ENCODE data around the gene PLS3.
"Not testable (repeated sequence)": the region's sequence is repeated elsewhere in the genome, so short reads cannot be mapped to it uniquely, and the experiment has no call there.

PLS3 gene, protein sequence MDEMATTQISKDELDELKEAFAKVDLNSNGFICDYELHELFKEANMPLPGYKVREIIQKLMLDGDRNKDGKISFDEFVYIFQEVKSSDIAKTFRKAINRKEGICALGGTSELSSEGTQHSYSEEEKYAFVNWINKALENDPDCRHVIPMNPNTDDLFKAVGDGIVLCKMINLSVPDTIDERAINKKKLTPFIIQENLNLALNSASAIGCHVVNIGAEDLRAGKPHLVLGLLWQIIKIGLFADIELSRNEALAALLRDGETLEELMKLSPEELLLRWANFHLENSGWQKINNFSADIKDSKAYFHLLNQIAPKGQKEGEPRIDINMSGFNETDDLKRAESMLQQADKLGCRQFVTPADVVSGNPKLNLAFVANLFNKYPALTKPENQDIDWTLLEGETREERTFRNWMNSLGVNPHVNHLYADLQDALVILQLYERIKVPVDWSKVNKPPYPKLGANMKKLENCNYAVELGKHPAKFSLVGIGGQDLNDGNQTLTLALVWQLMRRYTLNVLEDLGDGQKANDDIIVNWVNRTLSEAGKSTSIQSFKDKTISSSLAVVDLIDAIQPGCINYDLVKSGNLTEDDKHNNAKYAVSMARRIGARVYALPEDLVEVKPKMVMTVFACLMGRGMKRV

DNA sequence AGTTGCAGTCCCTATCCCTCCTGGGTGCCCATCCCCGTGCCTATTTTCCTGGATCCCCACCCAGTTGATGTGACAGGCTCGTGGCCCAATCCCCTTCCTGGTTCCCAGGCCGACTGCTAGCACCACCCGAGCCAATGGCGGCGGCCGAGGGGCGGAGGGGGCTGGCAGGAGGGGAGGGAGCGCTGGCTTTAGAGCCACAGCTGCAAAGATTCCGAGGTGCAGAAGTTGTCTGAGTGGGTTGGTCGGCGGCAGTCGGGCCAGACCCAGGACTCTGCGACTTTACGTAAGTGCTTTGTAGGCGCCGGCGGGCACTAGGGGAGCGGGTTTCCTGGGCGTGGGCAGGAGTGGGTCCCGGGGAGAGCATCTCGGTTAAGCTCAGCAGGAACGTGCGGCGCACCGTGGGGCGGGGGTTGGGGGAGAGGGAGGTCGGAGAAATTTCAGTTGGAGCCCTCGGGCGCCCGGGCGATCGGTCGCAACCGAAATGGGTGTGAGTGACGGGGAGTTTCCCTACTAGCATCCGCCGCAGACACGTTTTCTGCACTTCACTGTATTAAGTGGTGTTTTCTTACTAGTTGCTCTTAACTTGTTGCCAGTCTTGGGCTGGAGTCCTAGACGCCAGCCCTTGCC, at the start of gene PLS3:
Gene PLS3, plus strand, starts transcription at position 197 of the 627 bp plus-strand sequence. CDS start 49,077 bp downstream, outside the sequence.
- DNase-seq (ENCODE audit: low spot score): peak; percentile 29

DNA sequence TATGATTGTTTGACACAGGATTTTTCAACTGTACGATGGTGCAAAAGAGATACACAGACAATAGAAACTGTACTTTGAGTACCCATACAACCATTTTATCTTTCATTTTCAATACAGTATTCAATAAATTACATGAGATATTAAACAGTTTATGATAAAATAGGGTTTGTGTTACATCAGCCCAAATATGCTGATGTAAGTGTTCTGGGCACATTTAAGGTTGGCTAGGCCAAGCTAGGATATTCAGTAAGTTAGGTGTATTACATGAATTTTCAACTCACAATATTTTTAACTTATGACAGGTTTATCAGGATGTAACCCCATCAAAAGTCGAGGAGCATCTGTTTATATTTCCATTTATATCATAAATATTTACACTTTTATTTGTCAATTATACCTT, 42.9 kb upstream of the PLS3 start:
- DNase-seq (ENCODE audit: low spot score): no peak

DNA sequence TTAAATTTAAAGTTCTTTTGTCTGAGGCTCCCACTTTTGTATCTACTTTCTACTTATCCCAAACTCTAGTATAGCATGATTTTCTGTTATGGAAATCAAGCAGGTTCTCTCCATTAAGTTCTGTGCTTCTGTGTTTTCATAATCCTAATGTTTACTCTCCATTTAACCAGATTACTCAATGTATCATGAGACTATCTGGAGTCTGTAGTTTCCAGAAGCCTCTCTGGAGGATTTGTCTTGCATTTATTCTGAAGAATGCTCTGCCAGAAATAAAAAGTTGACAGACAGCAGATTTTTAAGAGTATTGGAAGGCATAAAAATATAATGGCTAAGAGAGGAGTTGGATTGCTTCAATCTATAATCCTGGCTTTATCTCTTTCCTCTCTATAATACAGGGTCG, 39.2 kb upstream of the PLS3 start:
- no peak for DNase-seq (ENCODE audit: low spot score)

DNA sequence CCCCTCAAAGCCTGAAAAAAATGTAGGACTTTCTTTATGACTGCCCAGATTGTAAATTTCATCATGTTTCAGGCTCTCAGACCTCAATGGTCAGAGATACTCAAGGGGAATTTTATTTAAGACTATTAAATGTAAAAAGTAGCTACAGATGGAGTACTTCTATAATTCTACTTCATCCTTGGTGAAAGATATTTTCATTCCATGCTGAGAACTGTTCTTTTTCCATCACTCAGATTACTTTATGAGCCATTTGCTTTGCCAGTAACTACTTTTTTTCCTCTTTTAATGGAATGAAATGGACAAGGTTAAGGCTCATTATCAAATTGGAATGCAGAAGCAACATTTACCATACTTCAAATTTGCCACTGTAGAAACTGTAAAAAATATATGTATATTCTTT, 38.0 kb upstream of the PLS3 start:
- no peak for DNase-seq (ENCODE audit: low spot score)

DNA sequence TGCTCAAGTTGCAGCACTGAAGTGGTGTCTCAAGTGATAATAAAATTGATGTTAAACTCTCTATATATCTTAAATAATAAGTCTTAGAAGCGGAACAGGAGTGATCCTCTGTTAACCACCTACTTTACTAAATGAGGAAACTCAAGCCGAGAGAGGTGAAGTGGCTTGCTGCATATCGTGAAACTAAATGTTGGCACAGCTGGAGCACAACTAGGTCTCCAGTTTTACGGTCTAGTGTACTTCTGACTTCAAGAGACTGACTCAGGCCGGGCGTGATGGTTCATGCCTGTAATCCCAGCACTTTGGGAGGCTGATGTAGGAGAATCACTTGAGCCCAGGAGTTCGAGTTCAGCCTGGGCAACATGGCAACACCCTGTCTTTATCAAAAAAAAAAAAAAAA, 35.5 kb upstream of the PLS3 start:
- no peak for DNase-seq (ENCODE audit: low spot score)

DNA sequence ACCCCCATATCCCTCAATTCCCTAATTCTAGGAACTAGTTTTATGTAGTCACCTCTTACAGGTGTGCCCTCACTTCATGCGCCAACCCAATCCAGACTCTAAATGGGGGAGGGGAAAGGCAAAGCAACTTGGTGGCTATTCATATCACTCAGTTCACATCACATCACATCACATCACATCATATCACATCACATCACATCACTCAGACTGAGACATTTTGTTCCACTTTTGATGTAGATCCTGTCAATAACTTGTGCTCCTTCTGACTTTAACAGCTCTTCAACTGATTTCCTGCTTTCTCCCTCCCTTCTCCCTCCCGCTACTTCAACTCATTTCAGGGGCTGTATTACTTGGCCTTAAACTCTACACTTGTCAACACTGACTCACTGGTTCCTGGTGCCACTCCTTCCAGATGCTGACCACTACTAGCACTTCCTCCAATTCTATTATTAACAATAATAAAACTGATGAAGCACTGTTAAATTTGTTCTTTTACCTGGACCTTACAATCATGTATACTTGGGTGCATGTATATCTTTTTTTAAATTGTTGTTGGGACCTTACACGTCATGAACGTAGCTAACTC, 29.1 kb upstream of the PLS3 start:
- DNase-seq (ENCODE audit: low spot score): no peak

DNA sequence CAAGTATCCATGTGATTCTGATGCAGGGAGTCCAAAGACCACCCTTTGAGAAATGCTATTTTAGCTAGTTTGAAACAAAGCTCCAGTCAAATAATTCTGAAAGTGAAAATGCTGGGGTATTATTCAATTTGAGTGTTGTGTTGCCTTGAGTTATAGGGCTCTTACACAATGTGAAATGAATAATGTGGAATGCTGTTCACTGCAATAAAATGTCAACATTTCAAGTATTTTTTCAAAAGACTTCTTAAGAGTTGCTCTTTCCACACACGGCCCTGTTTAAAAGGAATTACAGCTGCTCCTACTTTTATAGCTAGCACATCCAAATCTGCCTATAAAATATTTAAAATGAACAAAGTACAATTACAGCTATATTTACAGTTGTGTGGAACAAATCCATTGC, 27.5 kb upstream of the PLS3 start:
- no peak for DNase-seq (ENCODE audit: low spot score)

DNA sequence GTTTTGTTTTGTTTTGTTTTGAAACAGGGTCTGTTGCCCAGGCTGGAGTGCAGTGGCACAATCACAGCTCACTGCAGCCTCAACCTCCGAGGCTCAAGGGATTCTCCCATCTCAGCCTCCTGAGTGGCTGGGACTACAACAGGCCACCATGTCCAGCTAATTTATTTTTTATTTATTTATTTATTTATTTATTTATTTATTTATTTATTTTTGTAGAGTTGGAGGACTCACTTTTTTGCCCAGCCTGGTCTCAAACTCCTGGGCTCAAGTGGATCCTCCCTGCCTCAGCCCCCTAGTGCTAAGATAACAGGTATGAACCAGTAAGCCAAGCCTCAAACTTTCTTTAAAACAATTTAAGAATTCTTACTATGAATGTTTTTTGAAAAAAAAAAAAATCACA, 26.6 kb upstream of the PLS3 start:
- DNase-seq (ENCODE audit: low spot score): no peak

DNA sequence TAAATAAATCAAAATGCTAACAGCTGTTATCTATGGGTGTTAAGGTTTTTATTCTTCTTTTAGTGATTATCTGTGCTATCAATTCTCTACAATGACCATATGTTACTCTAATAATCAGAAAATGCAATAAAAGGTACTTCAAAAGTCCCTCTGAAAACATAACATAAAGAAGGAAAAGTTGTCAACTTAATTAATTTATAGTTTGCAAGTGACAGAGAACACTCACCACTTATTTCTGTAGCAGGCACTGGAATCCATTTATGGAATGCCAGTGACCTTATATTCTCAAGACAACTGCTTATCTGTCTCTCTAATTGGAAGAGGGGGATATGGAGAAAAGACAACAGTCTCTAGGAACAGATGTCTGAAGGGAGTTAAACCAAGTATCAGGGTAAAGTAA, 25.6 kb upstream of the PLS3 start:
- DNase-seq (ENCODE audit: low spot score): no peak

DNA sequence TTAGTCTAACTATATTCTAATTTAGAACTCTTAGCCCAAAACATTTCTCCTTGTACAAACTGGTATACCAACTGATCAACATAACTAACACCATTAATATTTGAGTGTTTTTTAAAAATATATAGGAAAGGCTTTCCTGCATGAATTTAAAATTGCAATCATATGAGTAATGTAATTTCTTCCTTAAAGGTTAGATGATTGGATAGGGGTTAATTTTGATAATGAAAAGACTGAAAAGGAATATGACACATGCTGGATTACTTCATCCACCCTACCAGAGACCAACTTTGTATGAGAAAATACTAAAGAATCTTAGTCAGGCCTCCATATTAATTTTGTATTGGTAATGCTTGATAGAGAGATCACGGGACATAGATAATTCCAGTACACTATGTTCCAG, 25.1 kb upstream of the PLS3 start:
- DNase-seq (ENCODE audit: low spot score): no peak

DNA sequence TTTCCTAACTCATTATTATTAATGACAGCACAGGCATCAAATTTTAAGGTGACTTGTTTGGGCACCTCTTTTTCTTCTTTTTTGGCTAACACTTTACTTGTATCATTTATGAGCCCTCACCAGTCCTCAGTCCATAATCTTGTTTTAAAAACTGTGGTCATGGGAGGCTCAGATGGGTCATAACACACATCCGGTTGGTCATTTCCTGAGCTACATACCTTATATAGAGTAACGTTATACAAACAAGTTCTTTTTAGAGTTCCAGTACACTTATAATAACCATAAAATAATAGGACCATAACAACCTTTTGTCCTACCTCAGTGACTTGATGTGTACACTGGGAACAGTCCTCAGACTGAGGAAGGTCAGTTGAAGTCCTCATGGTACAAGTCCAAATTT, 21.1 kb upstream of the PLS3 start:
- no peak for DNase-seq (ENCODE audit: low spot score)

DNA sequence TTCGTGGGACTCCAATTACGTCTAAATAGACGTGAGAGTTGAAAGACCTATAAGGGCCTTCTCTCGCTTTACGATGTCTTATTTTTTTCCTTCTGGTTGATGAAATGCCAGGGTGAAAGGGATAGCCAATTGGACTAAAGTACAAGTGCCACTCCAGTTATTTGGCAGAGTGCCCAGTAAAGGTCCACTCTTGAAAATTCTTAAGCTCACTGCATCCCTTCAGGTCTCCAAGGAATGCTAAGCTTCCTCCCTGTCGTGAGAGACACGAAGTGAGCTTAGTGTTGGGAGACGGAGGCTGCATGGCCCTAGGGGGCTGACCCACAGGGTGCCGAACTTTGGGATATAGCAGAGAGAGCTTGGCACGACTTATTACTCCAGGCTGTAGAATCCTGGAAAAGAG, 19.9 kb upstream of the PLS3 start:
- DNase-seq (ENCODE audit: low spot score): not testable (repeated sequence)

DNA sequence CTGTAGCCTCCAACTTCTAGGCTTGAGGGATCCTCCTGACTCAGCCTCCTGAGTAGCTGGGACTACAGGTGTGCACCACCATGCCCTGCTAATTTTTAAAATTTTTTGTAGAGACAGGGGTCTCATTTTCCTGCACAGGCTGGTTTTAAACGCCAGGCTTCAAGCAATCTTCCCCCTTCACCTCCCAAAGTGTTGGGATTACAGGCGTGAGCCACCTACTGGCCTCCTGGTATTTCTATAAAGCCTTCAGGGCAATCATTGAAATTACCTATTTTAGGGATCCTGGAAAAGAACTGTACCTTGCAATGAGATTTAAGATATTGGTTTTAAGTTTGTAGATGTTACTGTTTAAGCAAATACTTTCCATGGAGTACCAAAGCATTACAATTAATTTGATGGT, 13.5 kb upstream of the PLS3 start:
- no peak for DNase-seq (ENCODE audit: low spot score)

DNA sequence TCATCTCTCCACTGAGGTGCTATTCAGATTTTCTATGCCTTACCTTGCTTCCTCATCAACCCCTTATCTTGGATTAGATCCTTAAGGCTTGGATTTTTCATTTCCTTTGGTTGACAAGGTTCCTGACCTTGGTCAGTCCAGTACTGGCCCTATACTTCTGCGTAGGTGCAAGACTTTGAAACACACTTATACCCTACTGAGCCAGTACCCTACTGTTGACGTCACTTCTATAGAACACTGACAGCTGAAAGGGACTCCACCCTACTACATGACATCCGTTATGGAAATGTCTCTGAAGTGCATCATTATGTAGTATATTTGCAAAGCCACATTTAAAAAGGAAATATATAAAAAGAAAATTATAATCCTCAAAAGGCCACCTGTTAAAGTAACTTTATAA, 12.0 kb upstream of the PLS3 start:
- no peak for DNase-seq (ENCODE audit: low spot score)

DNA sequence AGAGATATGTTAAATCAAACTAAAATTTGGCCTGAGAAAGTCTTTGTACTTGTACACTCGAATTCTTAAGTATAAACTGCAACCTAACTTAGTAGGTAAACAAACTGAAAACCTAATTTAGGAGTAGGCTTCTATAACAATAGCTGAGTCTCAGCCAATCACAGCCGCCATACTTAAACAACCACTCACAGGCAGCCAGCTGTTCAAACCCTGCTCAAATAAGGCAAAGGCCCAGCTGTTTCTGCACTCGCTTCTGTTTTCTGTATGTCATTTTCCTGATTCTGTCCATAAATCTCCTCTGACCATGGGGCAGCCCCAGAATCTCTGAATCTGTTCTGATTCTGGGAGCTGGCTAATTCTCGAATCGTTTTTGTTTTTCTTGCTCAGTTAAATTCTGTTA, 7.8 kb upstream of the PLS3 start:
- no peak for DNase-seq (ENCODE audit: low spot score)

DNA sequence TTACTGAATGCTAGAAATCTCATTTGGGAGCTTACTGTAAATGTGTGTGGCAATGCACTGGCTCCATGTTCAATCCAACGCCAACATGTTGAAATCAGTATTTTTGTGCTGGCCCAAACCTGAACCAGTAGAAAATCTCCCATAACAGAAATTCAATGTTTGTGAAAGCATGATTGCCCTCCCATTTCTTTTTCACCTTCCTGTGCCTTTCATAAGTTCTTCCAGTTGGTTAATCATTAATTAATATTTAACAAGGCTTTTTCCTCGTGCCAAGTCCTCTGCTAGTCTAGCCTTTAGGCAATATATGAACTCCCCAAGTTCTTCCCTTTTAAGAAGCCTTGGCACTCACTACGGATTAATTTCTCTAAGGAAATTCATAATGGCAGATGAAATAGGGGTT, 1.3 kb upstream of the PLS3 start:
- no peak for DNase-seq (ENCODE audit: low spot score)

DNA sequence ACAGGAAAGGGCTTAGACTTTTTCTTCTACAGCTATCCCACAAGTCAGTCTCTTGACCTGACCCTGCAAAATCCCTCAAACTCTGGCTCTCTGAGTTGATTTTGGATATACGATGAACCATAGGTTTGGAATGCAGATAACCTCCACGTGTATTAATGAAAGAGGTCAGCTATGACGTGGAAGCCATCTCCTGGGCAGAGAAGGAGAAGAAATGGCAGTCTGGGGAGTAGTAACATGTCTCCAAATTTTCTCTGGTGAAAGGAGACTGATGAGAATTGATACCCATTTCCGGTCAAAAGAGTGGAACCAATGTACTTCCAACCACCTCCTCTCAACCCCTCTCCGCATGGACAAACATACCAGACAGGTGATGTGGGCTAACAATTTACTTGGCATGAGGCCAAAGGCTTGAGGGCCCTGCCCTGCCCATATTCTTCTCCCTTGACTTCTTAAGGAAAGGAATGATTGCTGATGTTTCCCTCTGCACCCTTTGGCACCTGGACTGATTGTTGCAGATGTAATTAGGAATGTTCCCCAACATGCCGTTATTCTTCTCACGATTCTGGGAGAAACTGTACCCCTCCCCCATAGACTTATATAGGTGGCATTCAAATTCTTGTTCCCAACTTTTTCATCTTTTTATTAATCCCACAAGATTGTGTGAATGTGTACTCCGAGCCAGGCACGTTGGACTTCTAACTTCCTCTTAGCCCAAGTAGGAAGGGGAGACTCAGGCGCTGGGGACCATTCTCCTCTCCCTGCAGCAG, 580 bp upstream of the PLS3 start:
- DNase-seq (ENCODE audit: low spot score): no peak

DNA sequence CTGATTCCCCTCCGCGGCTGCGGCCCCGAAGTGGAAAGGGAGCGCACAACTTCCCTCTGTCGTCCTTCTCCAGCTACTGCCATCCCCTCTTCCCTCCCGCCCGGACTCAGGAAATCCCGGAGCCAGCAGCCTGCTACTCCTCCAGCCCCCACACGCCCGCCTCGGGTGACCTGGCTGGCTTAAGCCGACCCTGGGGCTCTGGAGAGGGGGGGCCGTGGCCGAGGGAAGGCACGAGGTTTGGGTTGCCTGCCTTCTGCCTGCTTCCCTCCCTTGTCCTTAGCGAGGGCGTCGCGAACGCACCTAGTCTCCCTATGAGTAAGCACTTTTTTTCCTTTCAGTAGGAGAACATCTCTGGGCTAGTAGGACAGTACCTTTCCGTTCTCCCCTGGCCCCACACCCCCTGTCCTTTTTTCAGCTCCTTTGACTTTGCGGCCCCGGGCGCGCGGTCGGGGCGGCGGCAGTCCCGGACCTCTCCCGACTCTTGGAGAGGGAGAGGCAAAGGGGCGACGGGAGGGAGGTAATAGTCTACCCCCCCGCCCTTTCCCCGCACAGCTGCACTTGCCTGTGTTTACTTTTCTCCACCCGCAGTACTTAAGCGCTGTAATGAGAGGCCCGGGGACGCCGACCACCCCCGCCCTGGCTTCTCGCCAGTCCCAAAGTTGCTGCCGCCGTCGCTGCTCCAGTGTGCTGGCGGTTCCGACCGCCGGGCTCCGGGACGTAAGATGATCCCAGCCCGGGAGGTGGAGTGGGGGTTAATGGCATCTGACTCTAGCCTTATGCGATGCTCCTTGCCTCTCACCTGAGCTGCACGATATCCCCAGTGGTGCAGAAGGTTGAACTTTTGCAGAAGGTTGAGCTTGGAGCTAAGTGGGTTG, 868 bp downstream of the PLS3 start:
- no peak for DNase-seq (ENCODE audit: low spot score)

DNA sequence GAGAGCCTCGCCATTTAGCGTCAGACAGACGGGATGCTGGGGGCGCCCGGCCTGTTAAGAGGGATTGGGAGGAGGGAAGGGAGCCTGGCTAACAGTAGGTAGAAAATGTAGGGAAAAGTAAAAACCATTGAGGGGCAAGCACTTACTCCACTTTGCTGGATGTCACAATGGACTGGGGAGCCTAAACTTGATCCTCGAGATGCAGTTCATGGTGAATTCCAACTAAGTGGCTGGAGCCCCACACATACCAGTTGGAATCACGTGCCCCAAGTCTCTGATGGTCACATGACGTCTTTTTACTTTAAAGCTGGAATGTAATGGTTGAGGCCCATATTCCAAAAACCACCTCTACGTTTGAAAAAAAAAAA, 1.5 kb downstream of the PLS3 start:
- no peak for DNase-seq (ENCODE audit: low spot score)

DNA sequence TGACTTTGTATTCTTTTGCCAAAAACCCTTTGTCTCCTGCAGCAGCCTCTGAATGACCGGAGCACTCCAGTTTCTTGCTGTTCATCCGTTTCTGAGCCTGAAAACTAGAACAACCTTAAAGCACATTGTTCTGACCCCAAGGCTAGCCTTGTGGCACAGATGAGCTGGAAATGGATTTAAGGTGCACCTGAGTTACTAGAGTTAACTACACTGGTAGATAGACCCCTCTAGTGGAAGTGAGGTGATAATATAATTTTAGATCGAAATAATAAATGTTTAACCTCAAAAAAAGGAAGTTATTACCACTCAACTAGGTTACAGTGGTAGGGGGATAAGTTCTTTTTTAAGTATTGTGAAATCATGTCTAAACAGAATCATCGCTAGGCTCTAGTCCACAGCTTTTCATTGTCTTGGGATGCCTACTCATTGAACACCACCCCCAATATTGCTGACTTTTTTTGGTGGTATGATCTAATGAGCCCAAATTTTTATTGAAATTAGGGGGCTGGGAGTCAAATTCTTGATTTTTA, 2.7 kb downstream of the PLS3 start:
- DNase-seq (ENCODE audit: low spot score): no peak

DNA sequence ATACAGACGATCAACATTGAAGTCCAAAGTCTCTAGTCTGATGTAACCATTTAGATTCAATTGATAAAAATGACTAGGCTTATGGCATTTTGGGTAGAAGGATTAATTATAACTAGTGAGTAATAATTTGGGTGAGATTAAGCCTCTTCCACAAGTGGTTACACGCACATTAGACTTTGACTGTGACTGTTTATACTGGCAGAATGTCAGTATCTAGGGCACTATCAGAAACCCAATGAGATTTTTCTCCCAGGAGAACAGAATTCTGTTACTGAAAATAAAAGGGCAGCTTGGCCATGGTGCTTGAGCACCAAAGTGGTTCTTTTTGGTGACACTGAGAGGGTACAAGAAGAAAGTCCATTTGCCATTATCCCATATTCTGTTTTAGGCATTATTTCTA, 3.3 kb downstream of the PLS3 start:
- DNase-seq (ENCODE audit: low spot score): no peak
